ENCODE results near the gene SORCS1. TPM values are rescaled to one million over a fixed set of nuclear protein-coding genes. Genes with fewer than 3 reads are reported as not detected.

Gene SORCS1
- total RNA-seq, 4 donors from 2014 or later, result 7.1 to 16.7 (median 10.7) TPM

DNA sequence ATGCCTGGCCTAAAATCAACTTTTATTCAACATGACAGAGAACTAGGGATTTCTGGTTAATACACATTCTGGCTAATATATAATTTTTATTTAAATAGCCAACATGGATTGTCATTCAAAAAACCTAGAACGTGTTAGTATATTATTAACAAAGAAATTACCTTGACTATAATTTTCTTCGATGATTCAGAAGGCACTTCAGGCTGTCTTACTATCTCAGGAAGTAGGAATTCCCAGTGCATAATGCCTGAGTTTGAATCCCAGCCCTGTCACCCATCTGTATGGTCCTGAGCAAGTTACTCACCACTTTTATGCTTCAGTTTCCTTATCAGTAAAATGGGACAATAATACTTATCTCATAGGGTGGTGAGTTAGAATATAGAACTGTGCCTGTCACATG lies 106.2 kb downstream of the SORCS1 start:
- intact Hi-C loops (cut with DNase I), result no loop called here

DNA sequence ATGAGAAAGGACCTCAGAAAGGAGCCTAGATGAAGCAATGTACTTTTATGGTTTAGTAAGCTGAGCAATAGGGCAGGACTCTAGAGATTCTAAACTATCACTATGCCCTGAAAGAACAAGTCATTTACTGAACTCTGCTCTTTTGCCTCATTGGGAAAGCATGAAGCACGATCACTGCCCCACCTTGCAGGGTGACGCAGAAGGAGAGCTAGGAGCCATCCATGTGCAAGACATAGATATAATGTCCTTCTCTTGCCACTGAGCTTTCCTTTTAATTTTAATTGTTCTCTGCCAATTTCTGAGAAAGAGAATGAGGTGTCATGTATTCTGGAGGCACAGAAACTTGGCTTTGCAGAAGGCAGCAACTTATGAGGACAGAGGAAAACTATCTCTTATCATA lies 108.3 kb downstream of the SORCS1 start:
- no peak overlapping the region for H3K4me3 ChIP-seq
- no peaks in the 10 kb centered on the region for H3K27me3 ChIP-seq
- DNase-seq (ENCODE audit: extremely low spot score), result no peak
- H3K9me3 ChIP-seq, result no peaks in the 10 kb centered on the region
- 71% methylated on average over 2 of the region's 2 CpGs for WGBS
- H3K27ac ChIP-seq (replicated peaks in 1 of 4), result no peak overlapping the region
- no peaks in the 10 kb centered on the region for H3K4me1 ChIP-seq
- intact Hi-C loops (cut with DNase I), result no loop called here
- TF ChIP-seq EP300 (IDR thresholded peaks at IDR 0.05) (no peak), POLR2AphosphoS5 (IDR thresholded peaks at IDR 0.05) (no peak), POLR2A (IDR thresholded peaks at IDR 0.05; ENCODE audit: low read depth) (no peak)
- TF ChIP-seq, protein P1, sequence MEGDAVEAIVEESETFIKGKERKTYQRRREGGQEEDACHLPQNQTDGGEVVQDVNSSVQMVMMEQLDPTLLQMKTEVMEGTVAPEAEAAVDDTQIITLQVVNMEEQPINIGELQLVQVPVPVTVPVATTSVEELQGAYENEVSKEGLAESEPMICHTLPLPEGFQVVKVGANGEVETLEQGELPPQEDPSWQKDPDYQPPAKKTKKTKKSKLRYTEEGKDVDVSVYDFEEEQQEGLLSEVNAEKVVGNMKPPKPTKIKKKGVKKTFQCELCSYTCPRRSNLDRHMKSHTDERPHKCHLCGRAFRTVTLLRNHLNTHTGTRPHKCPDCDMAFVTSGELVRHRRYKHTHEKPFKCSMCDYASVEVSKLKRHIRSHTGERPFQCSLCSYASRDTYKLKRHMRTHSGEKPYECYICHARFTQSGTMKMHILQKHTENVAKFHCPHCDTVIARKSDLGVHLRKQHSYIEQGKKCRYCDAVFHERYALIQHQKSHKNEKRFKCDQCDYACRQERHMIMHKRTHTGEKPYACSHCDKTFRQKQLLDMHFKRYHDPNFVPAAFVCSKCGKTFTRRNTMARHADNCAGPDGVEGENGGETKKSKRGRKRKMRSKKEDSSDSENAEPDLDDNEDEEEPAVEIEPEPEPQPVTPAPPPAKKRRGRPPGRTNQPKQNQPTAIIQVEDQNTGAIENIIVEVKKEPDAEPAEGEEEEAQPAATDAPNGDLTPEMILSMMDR (IDR thresholded peaks at IDR 0.05), result no peak
- H3K36me3 ChIP-seq, result no peaks in the 10 kb centered on the region

More for the DNA sequence above, 106.2 kb downstream of the SORCS1 start:
- no peaks in the 10 kb centered on the region for H3K4me1 ChIP-seq
- no peak overlapping the region for H3K4me3 ChIP-seq
- no peak for DNase-seq (ENCODE audit: extremely low spot score)
- H3K27me3 ChIP-seq, result no peaks in the 10 kb centered on the region
- TF ChIP-seq, protein P1 (IDR thresholded peaks at IDR 0.05), result no peak
- TF ChIP-seq POLR2A (IDR thresholded peaks at IDR 0.05; ENCODE audit: low read depth), result no peak
- TF ChIP-seq POLR2AphosphoS5 (IDR thresholded peaks at IDR 0.05), result no peak
- 91% methylated on average over 2 of the region's 2 CpGs for WGBS
- no peaks in the 10 kb centered on the region for H3K9me3 ChIP-seq
- H3K27ac ChIP-seq (replicated peaks in 1 of 4), result no peak overlapping the region
- H3K36me3 ChIP-seq, result no peaks in the 10 kb centered on the region

DNA sequence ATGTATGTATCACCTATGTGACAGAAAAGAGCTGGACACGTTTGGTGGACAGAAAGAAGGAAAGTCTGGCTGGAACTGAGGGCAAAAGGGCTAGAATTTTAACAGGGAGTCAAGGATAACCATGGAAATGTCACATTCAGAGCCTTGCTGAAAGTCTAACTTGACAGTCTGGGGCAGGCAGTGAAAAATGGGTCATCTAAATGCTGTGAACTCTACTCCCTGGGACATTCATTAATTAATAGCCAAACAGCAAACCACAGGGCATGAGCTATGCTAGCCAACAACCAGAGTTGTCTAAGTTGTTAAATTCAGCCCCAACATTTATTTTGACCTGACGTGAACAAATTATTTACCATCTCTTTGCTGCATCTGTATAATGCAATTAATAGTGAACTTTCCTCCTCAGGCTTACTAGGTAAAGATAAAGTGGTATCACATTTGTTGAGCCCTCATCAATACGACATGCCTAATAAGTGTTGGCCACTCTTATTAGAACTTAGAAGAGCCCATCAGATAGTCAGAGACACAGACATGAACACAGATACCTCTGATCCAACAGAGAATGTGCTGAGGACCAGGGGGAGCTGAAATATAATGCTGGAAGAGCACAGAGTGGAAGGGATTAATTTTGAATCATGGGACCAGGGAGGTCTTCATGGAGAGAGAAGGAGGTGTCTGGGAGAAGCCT lies 109.9 kb downstream of the SORCS1 start:
- TF ChIP-seq POLR2A (IDR thresholded peaks at IDR 0.05; ENCODE audit: low read depth) (no peak), EP300 (IDR thresholded peaks at IDR 0.05) (no peak), POLR2AphosphoS5 (IDR thresholded peaks at IDR 0.05) (no peak)
- TF ChIP-seq, protein P1 (IDR thresholded peaks at IDR 0.05), result no peak
- Histone ChIP-seq H3K4me1 (no peaks in the 10 kb centered on the region), H3K9me3 (no peaks in the 10 kb centered on the region), H3K27ac (replicated peaks in 1 of 4) (no peak overlapping the region), H3K27me3 (no peaks in the 10 kb centered on the region), H3K4me3 (no peak overlapping the region), H3K36me3 (no peaks in the 10 kb centered on the region)
- DNase-seq (ENCODE audit: extremely low spot score), result no peak
- 78% methylated on average over 3 of the region's 3 CpGs for WGBS
- intact Hi-C loops (cut with DNase I), result no loop called here

DNA sequence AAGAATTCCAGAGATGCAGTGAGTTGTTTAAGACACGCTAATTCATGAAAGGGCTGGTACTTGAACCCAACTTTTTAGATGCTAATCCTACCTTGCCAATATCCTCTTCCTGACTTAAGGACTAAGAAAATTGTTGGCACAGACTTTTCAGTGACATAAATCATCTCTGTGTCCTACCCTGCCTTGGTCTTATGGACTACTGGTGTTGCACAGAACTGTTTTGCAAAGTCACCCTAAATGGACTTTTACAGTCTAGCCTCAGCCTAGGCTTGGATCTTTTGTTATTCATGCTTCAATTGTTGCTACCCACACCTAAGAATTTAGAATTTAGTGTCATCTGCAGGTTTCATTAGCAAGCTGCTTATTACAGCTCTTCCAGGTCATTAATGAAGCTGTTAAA lies 112.7 kb downstream of the SORCS1 start:
- TF ChIP-seq, protein P1 (IDR thresholded peaks at IDR 0.05), result no peak
- TF ChIP-seq POLR2A (IDR thresholded peaks at IDR 0.05; ENCODE audit: low read depth), result no peak
- TF ChIP-seq POLR2AphosphoS5 (IDR thresholded peaks at IDR 0.05), result no peak
- no peak for TF ChIP-seq EP300 (IDR thresholded peaks at IDR 0.05)
- no peak overlapping the region for H3K27ac ChIP-seq (replicated peaks in 1 of 4)
- intact Hi-C loops (cut with DNase I), result no loop called here

DNA sequence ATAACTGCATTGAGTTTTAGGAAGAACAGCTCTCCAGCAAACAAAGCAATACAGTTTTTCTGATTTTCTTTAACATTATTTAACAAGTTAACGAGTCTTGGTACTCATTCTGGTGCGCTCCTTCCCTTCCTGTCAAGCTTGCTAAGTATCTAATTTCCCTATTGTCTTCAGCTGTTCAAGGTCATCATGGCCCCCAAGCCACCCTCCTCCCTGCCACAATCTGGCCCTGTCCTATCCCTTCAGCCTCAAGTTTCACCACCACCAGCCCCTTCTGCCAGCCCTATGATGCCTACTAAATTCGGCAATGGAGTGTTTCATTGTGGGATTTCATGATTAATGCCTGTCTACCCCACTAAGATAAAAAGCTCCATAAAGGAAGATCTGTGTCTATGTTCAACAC lies 121.0 kb downstream of the SORCS1 start:
- no peaks in the 10 kb centered on the region for H3K27me3 ChIP-seq
- H3K4me1 ChIP-seq, result no peaks in the 10 kb centered on the region
- TF ChIP-seq, protein P1 (IDR thresholded peaks at IDR 0.05), result no peak
- TF ChIP-seq POLR2AphosphoS5 (IDR thresholded peaks at IDR 0.05), result no peak
- intact Hi-C loops (cut with DNase I), result no loop called here
- H3K9me3 ChIP-seq, result no peaks in the 10 kb centered on the region
- no peak overlapping the region for H3K27ac ChIP-seq (replicated peaks in 1 of 4)
- no peaks in the 10 kb centered on the region for H3K36me3 ChIP-seq
- no peak for DNase-seq (ENCODE audit: extremely low spot score)
- WGBS, result 52% methylated on average over 3 of the region's 3 CpGs
- no peak overlapping the region for H3K4me3 ChIP-seq

More for the DNA sequence above, 112.7 kb downstream of the SORCS1 start:
- Histone ChIP-seq H3K27me3 (no peaks in the 10 kb centered on the region), H3K9me3 (no peaks in the 10 kb centered on the region), H3K4me1 (no peaks in the 10 kb centered on the region), H3K36me3 (no peaks in the 10 kb centered on the region), H3K4me3 (no peak overlapping the region)
- no peak for DNase-seq (ENCODE audit: extremely low spot score)
- 92% methylated on average over 1 of the region's 1 CpG for WGBS

Data from esophagus muscularis mucosa (tissue), 4 donors.